Right lobe of liver (tissue), 6 donors: ENCODE measurements around the gene DST. TPM values are rescaled to one million over a fixed set of nuclear protein-coding genes. Genes with fewer than 3 reads are reported as not detected.

Experiments used
- ATAC-seq, 4 donors: fragments of 200-7000 bp; cut with Tn5 transposase; one replicate each; pipeline ENCODE4 v1.9.1; 2020; ENCODE audit warnings: mild to moderate bottlenecking in 4 of 4, moderate library complexity in 4 of 4
- DNase-seq, 3 donors: peaks; one replicate each; pipeline ENCODE4 v3.0.0-alpha.2; 2020
- H3K27ac ChIP-seq, 3 donors: fragments of 200-600 bp; one replicate each; pipeline ENCODE4 v1.8.0; 2022
- H3K27me3 ChIP-seq, 2 donors: fragments of 200-600 bp; one replicate each; pipeline ENCODE4 v1.8.0; 2022
- H3K36me3 ChIP-seq, 4 donors: fragments of 200-600 bp; sonication (generic) in 1 of 4; one replicate each; pipeline versions ENCODE4 v1.5.1 to v1.8.0; 2017 to 2022; ENCODE audit warnings: control low read depth in 1 of 4
- H3K4me1 ChIP-seq, 4 donors: fragments of 200-600 bp; sonication (generic) in 1 of 4; one replicate each; pipeline versions ENCODE4 v1.5.1 to v1.8.0; 2017 to 2022; ENCODE audit warnings: control low read depth in 1 of 4
- H3K4me3 ChIP-seq, 3 donors: fragments of 200-600 bp; one replicate each; pipeline ENCODE4 v1.8.0; 2022
- H3K9me3 ChIP-seq, 4 donors: fragments of 200-600 bp; sonication (generic) in 1 of 4; one replicate each; pipeline versions ENCODE4 v1.5.1 to v1.8.0; 2017 to 2022; ENCODE audit warnings: control low read depth in 1 of 4
- POLR2A ChIP-seq: fragments of 450-650 bp; IDR thresholded peaks from one replicate; pipeline ENCODE4 v1.6.1; 2017; ENCODE audit warnings: antibody characterized with exemption, mild to moderate bottlenecking
- WGBS: methylation state at CpG from one replicate; pipeline ENCODE4 v1.1.6; 2018; ENCODE audit warnings: low coverage, low lambda C conversion rate; ENCODE audit not compliant: insufficient coverage; ENCODE audit errors: missing lambda C conversion rate; 5-methylcytosine and 5-hydroxymethylcytosine counted together
- intact Hi-C, 2 donors: fragments of 100-400 bp; cut with DNase I; formaldehyde crosslinking; loops; one replicate each; pipeline versions ENCODE4 v1.11.2 to v1.14.1; 2022
- total RNA-seq, 6 experiments: library from RNA; depleted of rRNA in 2 of 6; stranded (reverse); fragments of >200 nt in 2 of 6; fragmentation: NEBNext Ultra II Directional in 3 of 6; extraction: Animal tissue kit (Norgen Biotek cat#: 25700) in 3 of 6; gene quantifications; one replicate each; pipeline versions ENCODE4 v1.1.0 to v1.2.4, GENCODE V29; 2016 to 2023
- TF ChIP-seq, protein P1 (sequence below), 4 donors: fragments of 200-600 bp in 3 of 4; fragments of 450-650 bp in 1 of 4; IDR thresholded peaks; one replicate each; pipeline versions ENCODE4 v1.5.1 to v1.8.0; 2016 to 2022; ENCODE audit warnings: antibody characterized with exemption in 4 of 4, mild to moderate bottlenecking in 2 of 4
- donor health status: DM: no; HTN: yes; CAD: no.
- donor health status: DM: no; HTN: no; CAD: no.
- donor health status: DM: no; HTN: no; CAD: no.
- donor health status: DM: no; HTN: yes; CAD: no.
- donor health status: DM: no; HTN: yes; CAD: no.

DST gene
- total RNA-seq, 6 experiments from 2014 or later, result 92.1 to 207 (median 156) TPM

DNA sequence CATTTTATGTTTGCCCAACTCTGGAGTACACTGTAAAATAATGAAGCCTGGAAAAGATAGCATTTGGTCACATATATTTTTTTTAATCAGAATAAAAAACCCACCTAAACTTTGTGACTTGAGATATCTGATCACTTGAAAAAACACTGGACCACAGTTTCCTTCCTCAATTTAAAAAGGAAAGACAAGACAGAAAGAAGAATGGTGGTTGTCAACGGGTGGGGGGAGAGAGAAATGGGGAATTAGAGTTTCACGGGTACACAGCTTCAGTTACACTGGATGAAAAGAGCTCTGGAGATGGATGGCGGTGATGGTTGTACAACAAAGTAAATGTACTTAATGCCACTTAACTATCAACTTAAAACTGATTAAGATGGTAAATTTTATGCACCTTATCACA, 14.7 kb upstream of the DST start:
- intact Hi-C loops, result no loop called here
- WGBS, result 67% methylated on average over 3 of the region's 3 CpGs

DNA sequence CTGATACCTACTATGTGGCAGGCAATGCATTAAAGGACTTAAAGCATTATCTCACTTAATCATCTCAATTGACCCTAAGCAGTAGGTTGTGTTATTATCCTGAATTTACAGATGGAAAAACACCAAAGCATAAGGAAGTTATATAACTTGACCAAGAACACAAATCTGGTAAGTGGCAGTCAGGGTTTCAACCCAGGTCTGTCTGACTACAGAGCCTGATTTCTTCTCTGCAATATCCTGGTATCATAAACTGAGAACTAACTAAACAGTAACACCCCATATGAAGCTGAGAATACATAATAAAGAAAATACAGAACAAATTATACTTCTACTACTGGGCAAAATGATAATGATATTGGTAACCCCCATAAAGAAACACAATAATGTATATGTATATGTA, 13.8 kb upstream of the DST start:
- DNase-seq, result no peak
- Histone ChIP-seq H3K4me3 (no peak overlapping the region), H3K27ac (no peak overlapping the region), H3K36me3 (no peaks in the 10 kb centered on the region), H3K9me3 (no peaks in the 10 kb centered on the region), H3K27me3 (no peaks in the 10 kb centered on the region), H3K4me1 (peaks cover 0 to 10% (median 0%) of the 10 kb centered on the region in 4 donors)
- TF ChIP-seq, protein P1, sequence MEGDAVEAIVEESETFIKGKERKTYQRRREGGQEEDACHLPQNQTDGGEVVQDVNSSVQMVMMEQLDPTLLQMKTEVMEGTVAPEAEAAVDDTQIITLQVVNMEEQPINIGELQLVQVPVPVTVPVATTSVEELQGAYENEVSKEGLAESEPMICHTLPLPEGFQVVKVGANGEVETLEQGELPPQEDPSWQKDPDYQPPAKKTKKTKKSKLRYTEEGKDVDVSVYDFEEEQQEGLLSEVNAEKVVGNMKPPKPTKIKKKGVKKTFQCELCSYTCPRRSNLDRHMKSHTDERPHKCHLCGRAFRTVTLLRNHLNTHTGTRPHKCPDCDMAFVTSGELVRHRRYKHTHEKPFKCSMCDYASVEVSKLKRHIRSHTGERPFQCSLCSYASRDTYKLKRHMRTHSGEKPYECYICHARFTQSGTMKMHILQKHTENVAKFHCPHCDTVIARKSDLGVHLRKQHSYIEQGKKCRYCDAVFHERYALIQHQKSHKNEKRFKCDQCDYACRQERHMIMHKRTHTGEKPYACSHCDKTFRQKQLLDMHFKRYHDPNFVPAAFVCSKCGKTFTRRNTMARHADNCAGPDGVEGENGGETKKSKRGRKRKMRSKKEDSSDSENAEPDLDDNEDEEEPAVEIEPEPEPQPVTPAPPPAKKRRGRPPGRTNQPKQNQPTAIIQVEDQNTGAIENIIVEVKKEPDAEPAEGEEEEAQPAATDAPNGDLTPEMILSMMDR (IDR thresholded peaks at IDR 0.05), result no peak
- no peak for TF ChIP-seq POLR2A
- ATAC-seq, result no peak
- intact Hi-C loops, result no loop called here

More for the DNA sequence above, 14.7 kb upstream of the DST start:
- H3K4me1 ChIP-seq, result peaks cover 0 to 10% (median 0%) of the 10 kb centered on the region in 4 donors
- DNase-seq (no peak), ATAC-seq (no peak)
- H3K9me3 ChIP-seq, result no peaks in the 10 kb centered on the region
- no peak overlapping the region for H3K27ac ChIP-seq
- no peaks in the 10 kb centered on the region for H3K36me3 ChIP-seq
- H3K27me3 ChIP-seq, result no peaks in the 10 kb centered on the region
- TF ChIP-seq, protein P1 (IDR thresholded peaks at IDR 0.05), result no peak
- TF ChIP-seq POLR2A, result no peak
- H3K4me3 ChIP-seq, result no peak overlapping the region

DNA sequence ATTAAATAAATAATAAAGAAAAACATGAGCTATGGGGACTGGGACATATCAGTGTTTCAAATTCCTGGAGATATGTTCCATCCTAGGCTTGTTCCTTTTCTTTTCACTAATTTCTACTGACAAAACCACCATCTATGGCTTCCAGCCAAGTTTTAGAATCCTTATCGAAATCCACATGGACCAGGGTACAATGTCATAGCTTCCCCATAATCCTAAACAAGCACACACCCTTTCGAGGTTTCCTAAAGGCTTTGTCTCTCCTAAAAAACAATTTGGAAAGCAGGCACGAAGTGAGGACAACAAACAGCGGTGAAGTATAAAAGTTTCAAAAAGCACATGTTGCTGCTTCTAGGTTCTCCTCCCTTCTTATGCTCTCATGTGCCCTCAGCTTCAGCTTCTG, 13.3 kb upstream of the DST start:
- peak in 3 of 4 donors; percentile 6 to 51 (median 16) for ATAC-seq
- TF ChIP-seq, protein P1 (IDR thresholded peaks at IDR 0.05), result no peak
- TF ChIP-seq POLR2A, result no peak

DNA sequence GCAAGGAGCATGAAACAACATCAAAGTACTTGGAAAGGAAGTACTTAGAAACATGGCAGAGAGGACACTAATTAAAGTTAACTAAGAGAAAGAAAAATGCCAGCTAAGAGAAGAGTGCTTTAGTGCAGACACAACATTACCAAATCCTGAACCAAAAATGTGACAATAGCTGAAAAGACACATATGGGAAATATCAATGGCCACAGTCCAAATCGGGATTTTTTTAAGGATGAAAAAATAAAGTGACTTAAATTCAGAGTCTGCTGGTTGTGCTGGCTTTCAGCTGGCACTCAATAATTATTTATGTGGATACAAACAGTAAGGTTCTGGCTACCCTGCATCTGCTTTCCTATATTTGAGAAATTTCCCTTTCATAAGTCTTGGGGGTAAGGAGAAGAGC, 12.6 kb upstream of the DST start:
- Histone ChIP-seq H3K4me1 (peaks cover 0 to 10% (median 0%) of the 10 kb centered on the region in 4 donors), H3K27ac (no peak overlapping the region), H3K4me3 (no peak overlapping the region), H3K9me3 (no peaks in the 10 kb centered on the region), H3K27me3 (no peaks in the 10 kb centered on the region), H3K36me3 (no peaks in the 10 kb centered on the region)
- intact Hi-C loops, result no loop called here
- 73% methylated on average over 1 of the region's 1 CpG for WGBS
- ATAC-seq, result no peak
- TF ChIP-seq POLR2A, result no peak
- TF ChIP-seq, protein P1 (IDR thresholded peaks at IDR 0.05), result no peak
- no peak for DNase-seq

More for the DNA sequence above, 13.3 kb upstream of the DST start:
- H3K9me3 ChIP-seq, result no peaks in the 10 kb centered on the region
- 31% methylated on average over 4 of the region's 4 CpGs for WGBS
- H3K27ac ChIP-seq, result no peak overlapping the region
- intact Hi-C loops, result no loop called here
- H3K4me3 ChIP-seq, result no peak overlapping the region
- peaks cover 0 to 10% (median 0%) of the 10 kb centered on the region in 4 donors for H3K4me1 ChIP-seq
- H3K36me3 ChIP-seq, result no peaks in the 10 kb centered on the region
- DNase-seq, result no peak
- no peaks in the 10 kb centered on the region for H3K27me3 ChIP-seq

DNA sequence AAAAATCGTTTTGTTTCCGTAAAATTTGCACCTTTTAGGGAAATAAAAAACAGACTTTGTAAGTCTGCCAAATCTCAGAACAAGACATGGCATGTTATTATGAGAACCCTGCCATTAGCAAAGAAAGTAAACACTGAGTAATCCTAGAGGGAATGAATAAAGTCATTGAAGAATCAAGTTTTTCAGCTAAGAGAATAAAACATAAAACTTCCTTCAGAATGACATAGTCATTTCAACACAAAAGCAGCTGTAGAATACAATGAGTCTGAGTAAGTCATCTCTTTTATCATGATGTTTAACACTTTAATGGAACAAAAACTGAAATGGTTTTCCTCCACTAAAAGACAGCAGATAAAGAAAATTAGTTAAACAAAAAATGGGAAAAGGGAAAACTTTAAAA, 10.3 kb upstream of the DST start:
- intact Hi-C loops, result no loop called here
- H3K36me3 ChIP-seq, result peaks cover 0 to 7% (median 0%) of the 10 kb centered on the region in 4 donors
- no peak for DNase-seq
- 27% methylated on average over 2 of the region's 2 CpGs for whole genome bisulfite sequencing
- ATAC-seq, result peak in 2 of 4 donors; percentile 19 to 48
- TF ChIP-seq, protein P1 (IDR thresholded peaks at IDR 0.05), result no peak
- TF ChIP-seq POLR2A, result no peak
- H3K4me1 ChIP-seq, result peaks cover 0 to 14% (median 0%) of the 10 kb centered on the region in 4 donors
- H3K4me3 ChIP-seq, result no peak overlapping the region
- H3K27ac ChIP-seq, result peak overlapping the region in 1 of 3 donors; percentile 7
- H3K27me3 ChIP-seq, result no peaks in the 10 kb centered on the region
- H3K9me3 ChIP-seq, result no peaks in the 10 kb centered on the region
